GM18951 (cell line): Measurements from ENCODE around the gene CACNA1C.

Source experiments
- POLR2A ChIP-seq: IDR thresholded peaks from 4 replicates; pipeline ENCODE4 v1.6.1; 2011; ENCODE audit warnings: mild to moderate bottlenecking; ENCODE audit not compliant: insufficient read length, insufficient read depth; ENCODE audit errors: extremely low read depth
- in situ Hi-C: fragments of 300-500 bp; cut with MboI; formaldehyde crosslinking; loops from one replicate; pipeline ENCODE4 v1.12.0; 2022; ENCODE audit warnings: low sequenced_read_pairs, mixed read lengths, inconsistent platforms; ENCODE audit not compliant: unreplicated experiment

Gene CACNA1C

GRCh38 chr12:2276288-2277033, 223.7 kb downstream of the CACNA1C start:
- in situ Hi-C loops = no loop called here
- TF ChIP-seq POLR2A = no peak

GRCh38 chr12:2277492-2278155, 224.8 kb downstream of the CACNA1C start:
- no peak for TF ChIP-seq POLR2A
- in situ Hi-C loops = no loop called here

DNA sequence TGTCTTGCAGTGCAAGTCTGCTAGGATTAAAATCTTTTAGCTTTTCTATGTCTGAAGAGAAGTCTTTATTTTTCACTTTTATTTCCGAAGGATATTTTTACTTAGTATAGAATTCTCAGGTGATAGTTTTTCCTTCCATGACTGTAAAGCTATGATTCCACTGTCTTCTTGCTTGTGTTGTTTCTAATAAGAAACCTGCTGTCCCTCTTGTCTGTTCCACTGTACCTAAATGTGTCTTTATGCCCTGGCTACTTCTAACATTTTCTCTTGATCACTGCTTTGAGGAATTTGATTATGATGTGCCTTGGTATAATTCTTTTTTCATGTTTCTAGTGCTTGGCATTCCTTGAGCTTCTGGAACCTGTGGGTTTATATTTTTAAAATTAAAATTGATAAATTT, 228.7 kb downstream of the CACNA1C start:
- in situ Hi-C loops = no loop called here
- no peak for TF ChIP-seq POLR2A

- TF ChIP-seq POLR2A = no peak
- in situ Hi-C loops = no loop called here
These were observed 229.5 kb downstream of the CACNA1C start for GRCh38 chr12:2282318-2282717.

- in situ Hi-C loops = no loop called here
- no peak for TF ChIP-seq POLR2A
These were observed 230.7 kb downstream of the CACNA1C start for GRCh38 chr12:2283480-2283879.

DNA sequence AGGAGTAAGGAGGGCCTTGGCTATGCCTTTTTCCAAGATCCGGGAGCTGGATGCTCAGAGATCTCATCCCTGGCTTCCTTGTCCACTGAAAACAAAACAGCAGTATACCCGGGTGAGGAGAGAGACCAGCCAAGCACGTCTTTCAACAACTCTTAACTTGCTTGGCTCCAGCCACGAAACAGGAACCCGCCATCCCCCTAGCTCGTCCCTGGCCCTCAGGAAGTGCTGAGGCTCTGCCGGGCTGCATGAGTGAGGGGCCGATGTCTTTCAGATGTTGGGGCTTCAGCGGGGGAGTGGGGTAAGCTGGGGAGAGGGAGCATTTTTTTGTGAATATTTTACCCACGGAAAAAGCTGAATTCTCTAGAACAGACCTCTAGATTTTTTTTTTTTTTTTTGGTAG, 231.1 kb downstream of the CACNA1C start:
- TF ChIP-seq POLR2A = no peak
- in situ Hi-C loops = no loop called here

GRCh38 chr12:2284321-2284813, 231.6 kb downstream of the CACNA1C start:
- TF ChIP-seq POLR2A = no peak
- in situ Hi-C loops = no loop called here

DNA sequence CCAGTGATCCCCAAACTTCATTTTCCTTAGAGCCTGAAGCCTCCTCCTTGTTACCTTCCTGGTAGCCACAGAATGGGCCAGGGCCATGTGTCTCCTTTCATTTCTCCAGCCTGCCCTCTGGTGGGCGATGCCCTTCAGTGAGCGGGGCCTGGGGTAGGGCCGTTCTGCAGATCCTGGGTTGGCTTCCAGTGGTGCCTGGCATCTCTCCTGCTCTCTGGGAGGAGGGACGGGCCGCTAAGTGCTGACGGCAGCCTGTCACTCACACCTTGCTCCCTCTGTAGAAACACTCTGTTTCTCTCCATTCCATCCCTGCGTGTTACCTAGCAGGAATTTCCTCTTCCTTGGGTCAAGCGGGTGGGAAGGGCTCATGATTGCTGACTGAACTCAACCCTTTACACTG, 232.1 kb downstream of the CACNA1C start:
- in situ Hi-C loops = no loop called here
- no peak for TF ChIP-seq POLR2A

GRCh38 chr12:2285462-2285861, 232.7 kb downstream of the CACNA1C start:
- in situ Hi-C loops = no loop called here
- TF ChIP-seq POLR2A = no peak

GRCh38 chr12:2286047-2286446, 233.3 kb downstream of the CACNA1C start:
- in situ Hi-C loops = no loop called here
- no peak for TF ChIP-seq POLR2A

- in situ Hi-C loops = no loop called here
- TF ChIP-seq POLR2A = no peak
These were observed 233.8 kb downstream of the CACNA1C start for GRCh38 chr12:2286461-2287131.

DNA sequence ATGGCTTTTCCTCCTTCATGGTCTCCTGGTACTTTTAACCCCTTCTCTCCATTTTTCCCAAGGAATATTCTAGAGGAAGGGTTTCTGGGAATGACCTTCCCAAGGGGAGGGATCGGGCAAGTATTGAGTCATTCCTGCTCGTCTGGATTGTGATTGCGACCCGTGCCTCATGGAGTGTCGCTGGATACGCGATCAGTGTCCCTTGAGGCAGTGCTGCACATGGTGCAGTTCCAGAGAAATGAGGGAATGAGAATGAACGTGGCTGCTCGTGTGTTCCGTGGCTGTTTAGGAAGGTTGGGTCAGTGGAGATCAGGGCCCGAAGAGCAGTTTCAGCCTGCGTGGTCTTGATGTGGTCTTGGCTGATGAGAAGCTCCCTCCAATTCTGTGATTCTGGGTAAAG, 234.4 kb downstream of the CACNA1C start:
- no peak for TF ChIP-seq POLR2A
- in situ Hi-C loops = no loop called here

DNA sequence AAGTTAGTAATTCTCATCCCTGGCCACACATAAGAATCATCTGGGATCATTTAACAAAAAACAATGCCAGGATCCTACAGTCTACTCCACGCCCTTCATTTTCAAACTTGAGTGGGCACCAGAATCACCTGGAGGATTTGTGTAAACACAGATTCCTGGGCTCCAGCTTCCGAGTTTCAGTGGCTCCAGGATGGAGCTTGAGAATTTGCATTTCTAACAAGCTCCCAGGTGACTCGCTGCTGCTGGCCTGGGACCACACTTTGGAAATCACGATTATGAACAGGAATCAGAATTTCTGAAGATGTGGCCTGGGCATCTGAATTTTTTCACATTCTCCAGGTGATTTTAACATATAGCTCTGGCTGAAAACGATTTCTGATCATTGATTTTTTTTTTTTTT, 234.8 kb downstream of the CACNA1C start:
- in situ Hi-C loops = no loop called here

GRCh38 chr12:2288001-2288400, 235.2 kb downstream of the CACNA1C start:
- TF ChIP-seq POLR2A = no peak
- in situ Hi-C loops = no loop called here

More for the DNA sequence above, 234.8 kb downstream of the CACNA1C start:
- TF ChIP-seq POLR2A = no peak

DNA sequence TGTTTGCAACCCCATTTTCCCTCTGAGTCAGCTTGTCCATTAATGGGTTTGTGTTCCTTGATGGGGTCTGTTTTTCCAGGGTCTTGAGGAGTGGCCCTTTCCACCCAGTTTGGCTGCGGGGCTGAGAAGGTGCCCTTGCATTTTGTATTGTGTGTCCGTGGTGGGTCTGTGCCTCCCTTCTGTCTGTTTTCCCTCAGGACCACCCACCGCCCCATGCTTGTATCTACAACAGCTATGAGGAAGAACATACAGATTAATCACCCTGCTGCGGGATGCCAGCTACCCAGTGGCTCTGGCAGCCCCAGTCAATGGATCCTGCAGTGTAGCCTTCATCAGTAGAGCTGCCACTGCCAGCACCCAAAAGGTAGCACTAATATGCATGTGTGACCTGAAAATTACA, 235.7 kb downstream of the CACNA1C start:
- TF ChIP-seq POLR2A = no peak
- in situ Hi-C loops = no loop called here
